ENCODE measurements around the gene ELMO1. TPM values are rescaled to one million over a fixed set of nuclear protein-coding genes. Genes with fewer than 3 reads are reported as not detected.

Gene ELMO1
- total and polyA plus RNA-seq, 2 experiments from 2014 or later: 6.5 to 24.9 TPM

GRCh38 chr7:37320140-37320847 is 128.4 kb downstream of the ELMO1 start:
- H3K27me3 ChIP-seq (ENCODE audit: insufficient read depth): no peaks in the 10 kb centered on the region
- H3K36me3 ChIP-seq (ENCODE audit: insufficient read depth): no peaks in the 10 kb centered on the region
- no peaks in the 10 kb centered on the region for H3K4me1 ChIP-seq (ENCODE audit: insufficient read depth)
- no peak overlapping the region for H3K4me3 ChIP-seq
- Mint-ChIP-seq H3K36me3 (ENCODE audit: low read depth) (no peaks in the 10 kb centered on the region), H3K27me3 (ENCODE audit: insufficient read depth, low read depth, poor library complexity) (peaks cover 2% of the 10 kb centered on the region), H3K4me3 (no peak overlapping the region), H3K9me3 (no peaks in the 10 kb centered on the region), H3K27ac (no peak overlapping the region), H3K4me1 (no peaks in the 10 kb centered on the region)
- ATAC-seq (no peak), DNase-seq (ENCODE audit: low spot score) (no peak)
- no peak overlapping the region for H2AFZ ChIP-seq
- TF ChIP-seq ZNF462 (CRISPR knock-in tag; IDR thresholded peaks at IDR 0.05): no peak
- TF ChIP-seq CTCF (conservative IDR thresholded peaks at IDR 0.05; ENCODE audit: low read depth in 2 of 2): no peak
- TF ChIP-seq EZH2phosphoT487 (IDR thresholded peaks at IDR 0.05; ENCODE audit: unreplicated experiment): no peak
- no peak for TF ChIP-seq NANOG (IDR thresholded peaks at IDR 0.05; ENCODE audit: borderline replicate concordance)
- no peak for TF ChIP-seq CREB1 (CRISPR knock-in tag; IDR thresholded peaks at IDR 0.05; ENCODE audit: low read depth)
- no peak for TF ChIP-seq REST (IDR thresholded peaks at IDR 0.05; ENCODE audit: unreplicated experiment)
- TF ChIP-seq ZNF331 (CRISPR knock-in tag; IDR thresholded peaks at IDR 0.05; ENCODE audit: low read depth): no peak
- no peak for TF ChIP-seq STAT1 (IDR thresholded peaks at IDR 0.05; ENCODE audit: unreplicated experiment)
- TF ChIP-seq EZH2 (IDR thresholded peaks at IDR 0.05; ENCODE audit: low read depth, unreplicated experiment): no peak
- TF ChIP-seq ETS1 (IDR thresholded peaks at IDR 0.05): no peak
- no peak for TF ChIP-seq ZNF114 (CRISPR knock-in tag; IDR thresholded peaks at IDR 0.05)
- no peak for TF ChIP-seq JUNB (IDR thresholded peaks at IDR 0.05; ENCODE audit: unreplicated experiment)
- no peak for TF ChIP-seq POLR2AphosphoS5 (IDR thresholded peaks at IDR 0.05; ENCODE audit: low read depth)
- no peak overlapping the region for H3K27ac ChIP-seq (ENCODE audit: low read depth)
- H3K79me2 ChIP-seq (replicated peaks; ENCODE audit: insufficient read depth): no peaks in the 10 kb centered on the region
- peaks cover 9% of the 10 kb centered on the region for H3K9me2 ChIP-seq (ENCODE audit: insufficient read depth)
- no peak overlapping the region for H3K4me2 ChIP-seq
- no peaks in the 10 kb centered on the region for H4K20me1 ChIP-seq (replicated peaks; ENCODE audit: insufficient read depth)
- no peaks in the 10 kb centered on the region for H3F3A ChIP-seq (replicated peaks; ENCODE audit: low read depth)

Measured in GM23338 (cell line).